ENCODE data around the gene CDH12.
"Not testable (repeated sequence)": the region's sequence is repeated elsewhere in the genome, so short reads cannot be mapped to it uniquely, and the experiment has no call there.

CDH12 gene

GRCh38 chr5:22151801-22152200 lies 701.3 kb downstream of the CDH12 start:
- not testable (repeated sequence) for DNase-seq (ENCODE audit: low read depth in 2 of 2)

- DNase-seq (ENCODE audit: low read depth in 2 of 2): not testable (repeated sequence)
These were observed 712.7 kb downstream of the CDH12 start for GRCh38 chr5:22140418-22140817.

GRCh38 chr5:22139662-22140300 lies 713.4 kb downstream of the CDH12 start:
- DNase-seq (ENCODE audit: low read depth in 2 of 2): not testable (repeated sequence)

GRCh38 chr5:22111320-22111719 lies 741.8 kb downstream of the CDH12 start:
- DNase-seq (ENCODE audit: low read depth in 2 of 2): no peak

- DNase-seq (ENCODE audit: low read depth in 2 of 2): no peak
These were observed 743.8 kb downstream of the CDH12 start for GRCh38 chr5:22109315-22109714.

GRCh38 chr5:22108545-22108944 lies 744.6 kb downstream of the CDH12 start:
- no peak for DNase-seq (ENCODE audit: low read depth in 2 of 2)

- no peak for DNase-seq (ENCODE audit: low read depth in 2 of 2)
These were observed 750.3 kb downstream of the CDH12 start for GRCh38 chr5:22102823-22103359.

- DNase-seq (ENCODE audit: low read depth in 2 of 2): no peak
These were observed 764.6 kb downstream of the CDH12 start for GRCh38 chr5:22088517-22088916.

- no peak for DNase-seq (ENCODE audit: low read depth in 2 of 2)
These were observed 773.6 kb downstream of the CDH12 start for GRCh38 chr5:22079566-22079965.

GRCh38 chr5:22079002-22079401 lies 774.1 kb downstream of the CDH12 start:
- no peak for DNase-seq (ENCODE audit: low read depth in 2 of 2)

- DNase-seq (ENCODE audit: low read depth in 2 of 2): no peak
These were observed 776.6 kb downstream of the CDH12 start for GRCh38 chr5:22076586-22076985.

GRCh38 chr5:22070186-22070728 lies 782.9 kb downstream of the CDH12 start:
- DNase-seq (ENCODE audit: low read depth in 2 of 2): no peak

- DNase-seq (ENCODE audit: low read depth in 2 of 2): no peak
These were observed 789.4 kb downstream of the CDH12 start for GRCh38 chr5:22063717-22064116.

GRCh38 chr5:22058620-22059019 lies 794.5 kb downstream of the CDH12 start:
- no peak for DNase-seq (ENCODE audit: low read depth in 2 of 2)

GRCh38 chr5:22057012-22057411 lies 796.1 kb downstream of the CDH12 start:
- no peak for DNase-seq (ENCODE audit: low read depth in 2 of 2)

GRCh38 chr5:22056601-22057000 lies 796.5 kb downstream of the CDH12 start:
- no peak for DNase-seq (ENCODE audit: low read depth in 2 of 2)

GRCh38 chr5:22053195-22053594 lies 799.9 kb downstream of the CDH12 start:
- DNase-seq (ENCODE audit: low read depth in 2 of 2): no peak

- DNase-seq (ENCODE audit: low read depth in 2 of 2): no peak
These were observed 801.3 kb downstream of the CDH12 start for GRCh38 chr5:22051881-22052280.

GRCh38 chr5:22050931-22051330 lies 802.2 kb downstream of the CDH12 start:
- DNase-seq (ENCODE audit: low read depth in 2 of 2): no peak

GRCh38 chr5:22044229-22044628 lies 808.9 kb downstream of the CDH12 start:
- no peak for DNase-seq (ENCODE audit: low read depth in 2 of 2)

- no peak for DNase-seq (ENCODE audit: low read depth in 2 of 2)
These were observed 817.1 kb downstream of the CDH12 start for GRCh38 chr5:22036061-22036460.

GRCh38 chr5:22033066-22033465 lies 820.1 kb downstream of the CDH12 start:
- DNase-seq (ENCODE audit: low read depth in 2 of 2): no peak

GRCh38 chr5:22023784-22024183 lies 829.4 kb downstream of the CDH12 start:
- no peak for DNase-seq (ENCODE audit: low read depth in 2 of 2)

- DNase-seq (ENCODE audit: low read depth in 2 of 2): not testable (repeated sequence)
These were observed 840.3 kb downstream of the CDH12 start for GRCh38 chr5:22012893-22013292.

Measured in activated CD8-positive, alpha-beta memory T cell treated with anti-CD3 and anti-CD28 coated beads for 4 hours (primary cell).